GM21423 (cell line): ENCODE data around the gene WIPI1.
A peak's percentile ranks its signal among the peaks of the same experiment; 100 is the strongest.
"Not testable (repeated sequence)": the region's sequence is repeated elsewhere in the genome, so short reads cannot be mapped to it uniquely, and the experiment has no call there.

Experiments
- ATAC-seq: cut with Tn5 transposase; IDR thresholded peaks from one replicate; pipeline ENCODE4 v1.9.1; 2021; ENCODE audit warnings: mild to moderate bottlenecking, moderate library complexity; ENCODE audit not compliant: unreplicated experiment

The WIPI1 gene, protein sequence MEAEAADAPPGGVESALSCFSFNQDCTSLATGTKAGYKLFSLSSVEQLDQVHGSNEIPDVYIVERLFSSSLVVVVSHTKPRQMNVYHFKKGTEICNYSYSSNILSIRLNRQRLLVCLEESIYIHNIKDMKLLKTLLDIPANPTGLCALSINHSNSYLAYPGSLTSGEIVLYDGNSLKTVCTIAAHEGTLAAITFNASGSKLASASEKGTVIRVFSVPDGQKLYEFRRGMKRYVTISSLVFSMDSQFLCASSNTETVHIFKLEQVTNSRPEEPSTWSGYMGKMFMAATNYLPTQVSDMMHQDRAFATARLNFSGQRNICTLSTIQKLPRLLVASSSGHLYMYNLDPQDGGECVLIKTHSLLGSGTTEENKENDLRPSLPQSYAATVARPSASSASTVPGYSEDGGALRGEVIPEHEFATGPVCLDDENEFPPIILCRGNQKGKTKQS

DNA sequence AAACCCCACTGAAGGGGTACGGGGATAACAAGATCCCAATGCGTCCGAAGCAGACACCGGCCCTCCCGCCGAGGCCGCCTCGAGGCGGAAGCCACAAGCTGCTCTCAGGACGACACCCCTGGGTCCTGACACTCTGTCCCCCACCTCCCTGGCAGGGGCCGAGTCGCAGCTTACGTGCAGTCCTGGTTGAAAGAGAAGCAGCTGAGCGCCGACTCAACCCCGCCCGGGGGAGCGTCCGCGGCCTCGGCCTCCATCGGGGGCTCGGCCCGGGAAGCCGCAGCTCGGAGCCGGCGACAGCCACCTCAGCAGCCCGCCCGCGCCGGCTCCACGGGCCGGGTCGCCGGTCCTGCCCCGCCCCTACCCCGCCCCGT lies at the start of gene WIPI1:
WIPI1 (minus strand) TSS at position 329 of the 371 bp plus-strand sequence; CDS start at position 254, 75 bp downstream.
- peak; percentile 25 for ATAC-seq

DNA sequence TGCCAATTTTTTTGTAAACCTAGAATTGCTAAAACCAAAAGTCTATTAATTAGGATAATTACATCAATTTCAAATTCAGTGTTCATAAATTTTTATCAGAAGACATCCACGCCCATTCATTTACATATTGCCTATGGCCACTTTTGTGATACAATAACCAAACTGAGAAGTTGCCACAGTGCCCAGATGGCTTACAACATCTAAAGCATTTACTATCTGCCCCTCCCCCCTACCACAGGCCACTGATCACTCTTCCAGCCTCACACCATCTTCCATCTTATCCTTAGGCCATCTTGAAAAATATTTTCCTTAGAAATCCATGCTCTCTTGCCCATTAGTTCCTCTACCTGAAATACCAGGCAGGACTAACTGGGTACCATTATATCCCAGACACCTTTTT lies 48.7 kb upstream of the WIPI1 start:
- ATAC-seq: no peak

DNA sequence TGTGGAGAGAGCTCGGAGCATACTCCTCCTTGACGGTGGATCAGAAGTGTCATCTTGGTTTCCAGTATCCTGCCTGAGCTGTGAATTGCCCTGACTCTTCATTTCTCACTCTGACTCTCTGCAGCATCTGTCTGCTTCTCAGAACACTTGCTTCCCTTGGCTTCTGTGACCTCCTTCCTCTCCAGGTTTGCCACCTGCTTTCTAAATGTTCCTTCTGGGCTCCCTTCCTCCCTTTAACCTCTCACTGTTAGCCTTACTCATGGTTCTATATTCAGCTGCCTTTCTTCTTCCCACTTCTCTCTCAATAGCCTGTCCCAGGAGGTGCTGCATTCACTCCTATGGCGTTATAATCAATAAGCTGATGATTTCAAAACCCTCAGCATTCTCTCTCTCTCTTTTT lies 43.8 kb upstream of the WIPI1 start:
- ATAC-seq: no peak

DNA sequence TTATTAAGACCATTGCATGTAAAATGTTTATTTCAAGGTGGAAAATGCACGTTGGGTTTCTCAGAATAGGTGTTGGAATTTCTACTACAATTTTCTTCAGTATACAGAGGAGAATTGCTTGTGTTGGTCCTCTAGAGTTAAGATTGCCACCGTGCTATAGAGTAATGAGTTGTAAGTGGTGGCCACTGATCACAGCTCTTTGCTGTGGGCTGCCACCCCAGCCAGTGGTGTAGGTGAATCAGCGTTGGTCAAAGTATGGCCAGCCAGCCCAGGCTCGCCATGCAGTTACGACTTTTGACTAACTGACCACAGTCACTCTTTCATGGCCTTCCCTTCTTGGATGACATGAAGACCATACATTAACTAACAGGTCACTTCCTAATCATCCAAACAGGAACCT lies 42.3 kb upstream of the WIPI1 start:
- ATAC-seq: no peak

DNA sequence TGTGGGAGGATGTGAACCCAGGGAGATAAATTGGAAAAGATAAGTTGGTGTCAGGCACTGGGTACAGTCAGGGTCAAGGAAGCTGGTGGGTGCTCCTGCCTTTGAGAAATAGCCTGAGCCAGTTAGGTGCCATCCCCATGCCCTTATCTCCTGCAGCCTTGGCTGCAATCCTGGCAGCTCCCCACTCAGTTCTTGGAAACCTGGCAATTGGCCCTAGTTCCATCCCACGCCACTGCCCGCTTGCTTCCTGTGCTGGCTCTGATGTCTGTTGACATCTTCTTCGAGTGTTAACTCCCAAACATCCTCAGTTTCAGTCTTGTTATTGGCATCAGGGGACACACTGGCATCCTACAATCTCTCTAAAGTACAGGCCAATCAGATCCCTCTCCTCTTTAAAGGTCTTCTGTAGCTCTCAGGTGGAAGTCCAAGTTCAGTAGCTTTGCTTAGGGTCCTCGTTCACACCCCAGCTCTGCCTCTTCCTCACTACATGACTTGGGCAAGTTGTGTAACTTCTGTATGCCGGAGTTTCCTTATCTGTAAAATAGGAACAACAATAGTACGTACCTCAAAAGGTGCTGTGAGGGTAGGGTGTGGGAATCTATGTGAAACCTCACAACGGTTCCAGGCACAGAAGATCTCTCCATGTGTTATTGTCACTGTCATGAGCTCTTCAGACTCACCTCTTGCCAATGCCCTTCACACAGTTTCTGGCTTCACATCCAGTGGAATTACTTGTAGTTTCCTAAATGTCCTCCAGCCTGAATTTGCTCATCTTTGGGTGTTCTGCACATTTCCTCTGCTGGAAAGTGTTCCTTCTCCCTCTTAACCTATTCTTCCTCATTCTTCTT lies 41.4 kb upstream of the WIPI1 start:
- peak; percentile 15 for ATAC-seq

DNA sequence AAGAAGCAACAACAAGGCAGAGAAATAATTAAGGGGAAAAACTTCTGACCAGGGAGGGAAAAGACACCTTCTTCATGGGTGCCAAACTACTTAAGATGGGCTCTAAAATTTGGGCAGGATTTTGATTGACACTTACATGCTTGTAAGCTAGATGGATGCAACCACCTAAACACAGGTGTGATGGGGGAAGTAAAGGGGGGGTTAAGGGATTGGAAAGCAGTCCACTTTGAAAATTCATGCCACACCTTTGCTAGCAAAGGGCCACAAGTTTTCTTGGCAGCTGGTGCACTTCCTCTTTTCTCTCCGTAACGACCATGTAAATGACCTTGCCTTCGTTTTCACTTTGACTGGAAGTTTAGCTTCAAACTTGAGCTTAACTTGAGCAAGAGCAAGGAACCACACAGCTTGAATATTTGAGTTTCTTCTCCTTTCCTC lies 40.6 kb upstream of the WIPI1 start:
- peak; percentile 92 for ATAC-seq

DNA sequence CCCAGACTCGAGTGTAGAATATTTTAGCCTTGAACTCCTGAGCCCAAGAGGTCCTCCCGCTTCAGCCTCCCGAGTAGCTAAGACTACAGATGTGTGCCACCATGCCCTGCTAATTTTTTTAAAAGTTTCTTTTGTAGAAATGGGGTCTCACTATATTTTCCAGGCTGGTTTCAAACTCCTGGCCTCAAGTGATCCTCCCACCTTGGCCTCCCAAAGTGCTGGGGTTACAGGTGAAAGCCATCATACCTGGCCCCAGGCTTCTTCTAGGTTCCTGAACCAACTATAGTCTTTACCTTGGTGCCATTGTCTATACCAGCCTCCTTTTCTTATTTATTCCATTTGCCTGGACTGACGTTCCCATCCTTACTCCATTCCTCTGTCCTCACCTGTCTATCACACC lies 37.8 kb upstream of the WIPI1 start:
- ATAC-seq: no peak

DNA sequence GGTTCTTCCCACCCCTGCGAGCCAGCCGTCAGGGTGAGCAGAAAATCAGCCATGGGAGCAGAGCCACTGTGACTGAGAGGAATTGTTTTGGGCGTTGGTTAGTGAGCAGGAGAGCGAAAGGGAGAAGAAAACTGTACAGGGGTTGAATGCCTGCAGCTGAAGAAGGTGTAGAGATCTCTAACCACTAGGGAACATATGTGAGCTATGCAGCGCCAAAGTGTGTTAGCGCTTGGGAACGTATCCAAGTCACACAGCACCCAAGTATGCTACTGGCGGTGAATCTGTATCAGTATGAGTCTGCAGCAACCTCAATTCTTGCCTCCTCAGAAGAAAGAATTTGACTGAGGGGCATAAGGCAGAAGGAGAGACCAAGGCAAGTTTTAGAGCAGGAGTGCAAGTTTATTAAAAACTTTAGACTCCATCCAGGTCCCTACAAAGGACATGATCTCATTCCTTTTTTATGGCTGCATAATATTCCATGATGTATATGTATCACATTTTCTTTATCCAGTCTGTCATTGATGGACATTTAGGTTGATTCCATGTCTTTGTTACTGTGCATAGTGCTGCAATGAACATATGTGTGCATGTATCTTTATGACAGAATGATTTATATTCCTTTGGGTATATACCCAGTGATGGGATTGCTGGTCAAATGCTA lies 35.2 kb upstream of the WIPI1 start:
- ATAC-seq: not testable (repeated sequence)

DNA sequence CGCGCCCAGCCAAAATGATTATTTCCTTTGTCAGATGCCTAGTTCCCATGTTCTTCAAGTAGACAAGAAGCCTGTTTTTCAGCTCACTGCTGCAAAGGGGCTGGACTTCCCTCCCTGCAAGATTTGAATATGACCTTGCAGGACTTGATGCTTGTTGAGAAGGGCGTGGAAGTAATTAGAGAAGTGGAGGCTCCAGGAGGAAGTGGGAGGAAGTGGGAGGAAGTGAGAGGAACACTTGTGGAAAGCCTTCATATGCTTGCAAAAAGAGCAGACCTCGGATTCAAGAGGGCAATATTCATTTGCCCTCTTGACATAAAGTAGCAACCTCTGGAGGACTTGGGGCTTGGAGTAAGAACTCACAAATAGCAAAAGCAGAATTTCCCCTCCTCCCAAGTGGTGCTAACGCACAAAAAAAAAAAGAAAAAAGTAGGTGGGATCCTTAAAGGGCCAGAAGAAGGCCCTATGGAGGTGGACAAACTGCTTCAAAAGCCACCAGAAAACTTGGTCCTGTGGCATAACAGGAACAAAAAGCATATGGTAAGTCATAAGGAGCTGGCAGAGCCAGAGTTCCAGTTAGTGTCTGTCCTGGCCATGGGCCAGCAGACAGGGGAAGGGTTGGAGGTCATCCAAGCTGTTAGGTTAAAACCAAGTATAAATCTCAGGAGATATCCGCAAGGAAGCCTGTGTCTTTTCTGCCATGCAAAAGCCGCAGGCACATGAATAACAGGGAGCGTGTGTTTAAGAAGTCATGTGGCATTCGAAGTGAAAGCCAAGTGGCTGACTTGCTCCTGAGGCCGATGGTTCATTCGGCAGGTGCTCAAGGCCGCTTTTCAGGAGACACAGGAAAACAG lies 34.3 kb upstream of the WIPI1 start:
- no peak for ATAC-seq

DNA sequence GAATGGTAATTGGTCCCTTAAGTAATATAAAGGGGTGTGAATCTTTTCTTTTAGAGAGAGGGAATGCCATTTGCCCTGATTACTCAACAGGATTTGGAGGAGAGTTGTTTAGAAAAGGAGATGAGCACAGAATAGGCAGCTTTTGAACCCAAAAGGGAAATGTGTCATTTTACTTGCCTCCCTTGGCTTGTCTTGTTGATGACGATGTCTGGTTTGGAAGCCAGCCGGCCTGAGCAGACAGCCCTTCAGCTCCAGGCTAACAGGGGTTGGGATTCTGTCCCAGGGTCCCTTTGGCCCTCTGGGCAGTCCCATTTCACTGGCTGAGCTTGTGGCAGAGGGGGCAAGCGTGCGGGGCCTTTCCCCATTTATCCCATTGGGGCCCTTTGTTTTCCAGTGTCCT lies 32.6 kb upstream of the WIPI1 start:
- no peak for ATAC-seq

DNA sequence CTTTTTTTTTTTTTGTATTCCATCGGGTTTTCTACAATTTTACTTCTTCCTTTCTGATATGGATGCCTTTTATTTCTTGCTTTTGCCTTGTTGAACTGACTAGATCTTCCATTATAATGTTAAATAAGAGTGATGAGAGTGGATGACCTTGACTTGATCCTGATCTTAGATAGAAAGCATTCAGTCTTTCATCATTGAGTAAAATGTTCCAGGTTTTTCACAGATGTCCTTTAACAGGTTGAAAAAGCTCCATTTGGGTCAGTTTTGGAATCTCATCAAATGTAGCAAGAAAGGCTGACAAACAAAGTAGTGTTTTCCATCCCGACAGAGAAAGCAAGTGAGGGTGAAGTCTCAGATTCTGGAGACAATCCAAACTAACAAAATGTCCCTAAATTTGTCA lies 27.2 kb upstream of the WIPI1 start:
- ATAC-seq: no peak

DNA sequence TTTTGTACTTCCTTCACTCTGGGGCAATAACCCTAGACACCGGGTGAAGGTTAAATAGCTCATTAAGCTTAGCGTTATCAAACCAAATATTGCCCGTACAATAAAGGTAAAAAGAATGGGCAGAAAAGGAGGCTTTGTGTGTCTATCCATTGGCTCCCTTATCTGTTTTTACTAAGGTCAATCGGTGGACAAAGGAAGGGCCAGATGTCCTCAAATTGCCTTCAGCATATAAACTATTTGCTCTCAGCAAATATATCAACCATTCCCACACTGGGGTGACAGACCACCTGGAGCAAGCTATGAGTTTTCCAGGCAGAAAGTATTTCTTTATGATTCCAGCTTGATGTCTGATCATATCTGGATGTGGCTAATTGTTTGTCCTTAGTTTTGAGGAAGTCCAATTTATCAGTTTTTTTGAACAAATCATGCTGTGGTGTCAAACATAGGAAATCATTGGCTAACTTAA lies 25.3 kb upstream of the WIPI1 start:
- ATAC-seq: no peak

DNA sequence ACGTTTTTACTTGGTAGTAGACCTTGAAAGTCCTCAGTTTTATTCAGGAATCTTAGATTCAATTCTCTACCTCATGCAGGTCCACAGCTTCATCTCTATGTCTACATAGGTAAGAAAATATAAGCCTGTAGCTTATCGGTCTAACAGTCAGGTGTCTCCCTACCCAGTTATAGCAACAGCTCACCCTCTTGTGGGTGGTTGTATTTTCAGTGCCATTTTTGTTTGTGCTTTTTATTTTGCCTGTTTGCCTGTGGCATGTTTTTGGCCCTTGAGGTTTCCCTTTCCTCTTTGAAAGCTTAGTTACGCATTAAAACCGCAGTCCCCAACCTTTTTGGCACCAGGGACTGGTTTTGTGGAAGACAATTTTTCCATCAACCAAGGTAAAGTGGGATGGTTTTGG lies 23.6 kb upstream of the WIPI1 start:
- ATAC-seq: no peak

DNA sequence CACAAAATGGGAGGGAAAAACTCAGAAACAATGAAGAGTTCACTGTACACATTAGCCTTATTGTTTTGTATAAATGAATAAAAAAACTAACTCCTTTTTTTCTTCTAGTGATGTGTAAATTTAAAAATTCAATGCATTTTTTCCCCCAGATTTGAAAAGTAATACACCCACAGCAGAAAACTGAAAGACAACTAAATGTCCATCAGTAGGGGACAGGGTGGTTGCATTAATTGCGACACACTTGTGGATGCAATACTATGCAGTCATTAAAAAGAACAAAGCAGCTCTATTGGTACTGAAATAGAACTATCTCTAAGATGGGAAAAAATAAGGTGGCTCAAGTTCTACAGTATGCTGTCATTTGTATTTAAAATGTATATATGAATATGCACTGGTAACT lies 13.7 kb upstream of the WIPI1 start:
- ATAC-seq: no peak

DNA sequence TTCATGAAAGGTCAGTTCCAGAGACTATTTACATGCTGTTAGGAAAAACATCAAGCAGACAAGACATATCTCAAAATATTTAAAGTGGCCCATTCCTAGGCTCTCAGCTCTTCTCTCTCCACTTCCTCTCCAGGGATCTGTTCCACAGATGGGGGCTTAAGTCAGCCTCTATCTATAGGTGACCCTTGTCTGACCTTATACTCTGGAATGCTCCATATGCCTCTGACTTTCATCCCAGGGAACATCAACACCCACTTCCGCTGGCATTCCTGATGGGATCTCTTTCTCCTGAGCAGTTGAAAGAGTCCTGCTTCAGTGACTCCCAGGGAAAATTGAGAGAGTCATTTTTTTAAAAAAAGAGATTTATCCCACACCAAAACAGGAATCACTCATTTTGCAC lies 11.5 kb upstream of the WIPI1 start:
- no peak for ATAC-seq

DNA sequence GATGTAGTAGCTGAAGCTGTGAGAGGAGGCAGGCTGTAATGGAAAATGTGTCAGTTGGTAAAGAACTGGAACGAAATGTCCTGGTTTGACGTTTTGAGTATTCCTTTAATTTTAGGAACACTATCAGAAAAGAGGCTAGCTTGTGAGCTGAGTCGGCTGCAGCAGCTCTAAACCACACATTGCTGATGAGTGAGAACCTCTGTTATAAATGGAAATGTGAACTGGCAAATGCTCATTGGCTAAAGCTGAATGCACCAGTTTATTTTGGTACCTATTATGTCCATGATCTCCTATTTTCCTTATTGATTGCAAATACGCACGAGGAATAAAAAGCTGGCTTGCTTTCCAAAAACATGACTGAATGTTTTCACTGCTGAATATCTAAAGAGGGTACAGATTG lies 11.0 kb upstream of the WIPI1 start:
- ATAC-seq: no peak

DNA sequence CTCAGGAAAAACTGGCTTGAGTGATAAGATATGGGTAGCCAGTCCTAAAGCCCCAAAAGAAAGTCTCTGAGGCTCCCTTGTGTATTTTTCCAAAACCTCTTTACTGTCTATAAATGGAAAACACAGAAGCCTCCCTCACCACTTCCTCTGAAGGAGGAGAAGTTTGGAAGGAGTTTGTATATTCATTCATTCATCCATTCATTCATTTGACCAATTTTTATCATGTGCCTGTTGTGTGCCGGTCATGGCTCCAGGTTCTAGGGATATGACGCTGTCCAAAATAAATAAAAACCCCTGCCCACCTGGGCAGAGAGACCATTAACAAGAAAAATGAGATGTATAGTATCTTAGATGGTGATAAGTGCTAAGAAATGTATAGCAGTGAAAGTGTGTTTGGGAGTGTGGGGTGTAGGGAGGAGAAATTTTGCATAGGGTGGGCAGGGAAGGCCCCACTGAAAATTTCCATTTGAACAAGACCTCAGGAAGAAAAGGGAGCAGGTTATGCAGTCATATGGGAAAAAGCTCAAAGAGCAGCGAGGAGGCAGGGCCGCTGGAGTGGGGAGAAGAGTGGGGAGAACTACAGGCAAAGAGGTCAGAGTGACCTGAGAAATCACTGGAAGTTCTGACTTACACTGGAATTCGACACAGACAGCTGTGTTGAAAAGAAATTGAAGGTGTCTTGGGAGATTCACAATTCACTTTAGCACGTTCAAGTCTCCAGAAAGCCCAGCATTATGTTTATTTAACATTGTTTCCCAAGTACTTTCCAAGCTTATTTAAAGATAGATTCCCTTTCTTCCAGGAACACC lies 6.1 kb upstream of the WIPI1 start:
- no peak for ATAC-seq

DNA sequence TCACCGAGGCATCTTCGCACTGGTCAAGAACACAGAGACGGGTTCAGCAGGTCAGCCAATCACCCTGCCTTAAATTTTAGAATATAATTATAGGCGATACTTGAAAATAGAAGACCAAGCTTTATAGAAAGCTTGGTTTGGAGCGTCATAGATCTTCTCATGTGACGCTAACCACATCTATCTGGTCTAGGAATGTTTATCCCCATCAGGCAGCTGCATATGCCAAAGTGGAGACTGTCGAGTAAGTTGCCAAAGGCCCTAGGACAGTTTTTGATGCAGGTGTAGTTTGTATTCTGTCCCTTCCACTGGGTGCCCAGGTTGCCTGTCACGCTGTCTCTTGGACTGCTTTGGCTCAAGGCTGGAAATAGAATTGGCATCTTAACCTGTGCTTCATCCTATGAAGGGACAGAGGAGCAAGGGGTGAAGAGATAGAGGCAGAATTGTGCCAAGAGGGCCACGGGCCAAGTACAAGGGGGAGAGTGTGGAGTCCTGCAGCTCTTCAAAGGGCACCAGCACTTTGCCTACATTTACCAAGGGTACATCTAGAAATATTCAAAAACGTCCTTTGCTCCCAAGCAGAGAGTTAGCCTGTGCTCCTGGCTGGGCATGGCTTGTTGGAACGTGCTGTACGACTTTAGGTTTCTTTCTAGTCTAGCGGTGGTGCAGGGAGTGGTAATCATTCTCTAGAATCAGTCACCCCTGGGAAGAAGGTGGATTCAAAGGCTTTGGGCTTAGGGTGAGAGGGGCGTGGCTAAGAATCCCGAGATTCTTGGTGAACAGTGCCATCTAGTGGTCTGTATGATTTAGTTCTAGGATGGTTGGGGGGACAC lies 5.3 kb upstream of the WIPI1 start:
- peak; percentile 38 for ATAC-seq

DNA sequence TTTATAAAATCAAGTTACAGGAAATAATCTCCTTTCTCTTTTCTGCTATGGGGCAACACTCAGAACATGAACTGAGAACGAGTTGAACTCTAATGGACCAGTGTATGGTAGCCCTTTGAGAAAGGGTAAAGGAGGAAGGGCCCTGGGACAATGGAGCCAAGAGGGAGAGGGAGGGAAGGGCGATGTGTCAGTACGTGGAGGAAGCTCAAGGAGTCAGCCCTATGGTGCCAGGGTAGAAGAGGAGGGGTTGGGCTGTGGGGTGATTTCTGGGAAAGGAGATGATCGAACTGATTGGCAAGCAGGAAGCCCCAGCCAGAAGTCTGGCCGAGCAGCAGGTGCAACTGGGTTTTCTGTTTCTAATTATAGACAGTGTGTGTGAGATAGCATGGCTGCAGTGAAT lies 4.3 kb upstream of the WIPI1 start:
- no peak for ATAC-seq
